ENCODE measurements around the gene CHMP2B.

- no peak for TF ChIP-seq GATA2 (IDR thresholded peaks at IDR 0.05; ENCODE audit: low read depth, low read length)
- TF ChIP-seq GATA3 (IDR thresholded peaks at IDR 0.05; ENCODE audit: low read depth, low read length), result no peak
Measured at GRCh38 chr3:87182023-87182422, 45.1 kb upstream of the CHMP2B start.
